CD4-positive, alpha-beta T cell treated with Interleukin-17A for 4 hours (primary cell): ENCODE data around the gene MTX2.
"Not testable (repeated sequence)": the region's sequence is repeated elsewhere in the genome, so short reads cannot be mapped to it uniquely, and the experiment has no call there.

ENCODE experiments used
- DNase-seq: peaks from one replicate; pipeline ENCODE4 v3.0.0-alpha.2; 2020; ENCODE audit warnings: mixed read lengths

Gene MTX2

DNA sequence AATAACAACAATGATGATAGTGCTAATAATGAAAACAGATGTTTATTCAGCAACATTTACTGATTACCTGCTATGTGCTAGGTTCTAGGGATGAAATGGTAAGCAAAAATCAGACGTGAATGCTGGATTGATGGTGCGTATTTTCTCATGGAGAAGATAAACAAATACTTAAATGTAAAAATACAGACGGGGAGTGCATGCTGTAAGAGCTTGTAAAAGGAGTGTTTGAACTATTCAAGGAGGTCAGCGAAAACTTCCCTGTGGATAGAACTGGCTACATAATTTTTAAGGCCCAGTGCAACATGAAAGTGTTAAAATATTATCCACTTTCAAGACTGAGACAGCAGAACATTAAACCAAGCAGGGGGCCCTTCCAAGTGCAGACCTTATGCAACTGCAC lies 22.1 kb downstream of the MTX2 start:
- DNase-seq, result no peak

DNA sequence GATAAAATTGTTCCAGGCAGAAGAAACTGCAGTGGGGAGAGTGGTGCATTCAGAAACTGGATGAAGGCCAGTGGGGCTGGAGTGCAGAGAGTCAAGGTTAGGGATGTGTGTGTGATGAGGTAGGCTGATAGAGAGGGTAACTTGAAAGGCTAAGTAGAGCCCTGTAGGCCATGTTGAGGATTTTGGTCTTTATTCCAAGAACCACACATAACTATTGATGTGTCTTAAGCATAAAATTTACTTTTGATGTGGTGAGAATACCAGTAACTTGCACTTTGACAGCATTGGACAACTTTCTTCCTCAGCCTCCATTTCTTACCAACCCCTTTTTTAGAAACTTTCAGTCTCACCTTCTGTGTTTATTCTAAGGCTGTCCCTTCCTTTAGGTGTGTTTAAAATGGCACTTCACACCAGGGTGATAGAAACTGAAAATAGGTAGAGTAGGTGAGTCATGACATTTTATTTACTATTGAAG lies 22.6 kb downstream of the MTX2 start:
- no peak for DNase-seq

DNA sequence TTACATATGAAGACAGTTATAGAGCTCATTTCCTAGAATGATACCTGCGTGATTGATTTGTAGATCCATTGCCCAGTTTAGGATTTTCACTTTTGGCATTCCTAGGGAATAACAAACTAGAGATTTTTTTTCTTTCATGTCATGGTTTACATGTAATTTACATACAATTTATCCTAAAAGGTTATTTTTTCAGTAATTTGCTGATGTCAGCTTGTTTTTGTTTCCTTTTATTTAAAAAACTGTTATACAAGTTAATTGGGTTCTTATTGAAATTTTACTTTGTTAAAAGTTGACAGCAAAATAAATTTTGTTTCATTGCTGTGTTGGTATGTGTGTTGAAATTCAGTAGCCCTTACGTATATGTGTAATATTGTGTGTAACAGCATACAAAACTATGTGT lies 23.4 kb downstream of the MTX2 start:
- DNase-seq, result no peak

DNA sequence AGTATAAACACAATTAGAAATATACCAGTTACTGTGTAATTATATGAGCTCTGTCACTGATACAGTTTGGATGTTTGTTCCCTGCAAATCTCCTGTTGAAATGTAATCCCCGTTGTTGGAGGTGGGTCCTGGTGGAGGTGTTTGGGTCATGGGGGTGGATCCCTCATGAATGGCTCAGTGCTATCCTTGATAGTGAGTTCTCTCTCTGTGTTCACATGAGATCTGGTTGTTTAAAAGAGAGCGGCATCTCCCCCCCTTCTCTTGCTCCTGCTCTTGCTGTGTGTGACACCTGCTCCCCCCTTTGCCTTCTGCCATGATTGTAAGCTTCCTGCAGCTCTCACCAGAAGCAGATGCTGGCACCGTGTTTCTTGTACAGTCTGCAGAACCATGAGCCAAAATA lies 24.1 kb downstream of the MTX2 start:
- no peak for DNase-seq

DNA sequence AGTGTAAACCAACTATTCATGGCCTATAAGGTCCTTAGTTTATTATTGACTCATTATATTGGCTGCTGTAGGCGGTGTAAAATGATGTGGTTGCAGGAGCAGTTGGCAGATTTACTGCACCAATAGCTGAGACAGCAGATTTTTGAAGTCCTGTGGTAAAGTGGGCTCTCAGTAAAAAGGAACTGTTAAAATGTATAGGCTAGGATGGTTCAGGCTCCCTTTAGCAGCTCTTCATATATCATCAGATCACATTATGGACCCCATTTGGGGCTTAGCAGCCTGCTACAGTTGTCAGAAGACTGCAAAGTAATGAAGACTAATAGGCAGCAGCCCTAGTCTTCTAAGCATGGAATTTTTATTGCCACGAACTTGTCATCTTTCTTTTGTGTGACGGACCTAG lies 27.8 kb downstream of the MTX2 start:
- DNase-seq, result no peak

- DNase-seq, result no peak
Observed at GRCh38 chr2:176297737-176298136, 28.5 kb downstream of the MTX2 start.

- not testable (repeated sequence) for DNase-seq
Observed at GRCh38 chr2:176306020-176306419, 36.8 kb downstream of the MTX2 start.

- no peak for DNase-seq
Observed at GRCh38 chr2:176317199-176317598, 48.0 kb downstream of the MTX2 start.

DNA sequence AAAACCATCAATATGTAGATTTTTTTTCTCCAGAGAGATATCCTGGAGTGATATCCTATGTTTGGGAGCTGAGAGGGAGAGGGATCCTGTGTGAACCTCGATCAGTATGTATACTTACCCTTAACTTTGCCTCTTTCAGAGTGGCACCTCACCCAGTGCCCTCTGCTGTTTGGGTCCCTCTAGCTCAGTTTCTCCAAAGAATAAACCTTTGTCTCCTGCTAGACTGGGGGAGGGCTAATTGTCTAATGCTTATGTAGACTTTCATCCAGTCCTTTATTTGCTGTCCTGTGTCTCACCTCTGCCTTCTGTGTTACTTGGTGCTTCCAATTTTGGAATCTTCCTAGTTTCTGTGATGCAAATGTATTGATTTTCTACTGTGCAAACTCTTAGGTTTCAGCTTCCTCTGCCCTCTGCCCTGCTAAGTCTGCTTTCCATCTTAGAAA lies 48.4 kb downstream of the MTX2 start:
- DNase-seq, result no peak

GRCh38 chr2:176321916-176322315 lies 52.7 kb downstream of the MTX2 start:
- DNase-seq, result no peak

DNA sequence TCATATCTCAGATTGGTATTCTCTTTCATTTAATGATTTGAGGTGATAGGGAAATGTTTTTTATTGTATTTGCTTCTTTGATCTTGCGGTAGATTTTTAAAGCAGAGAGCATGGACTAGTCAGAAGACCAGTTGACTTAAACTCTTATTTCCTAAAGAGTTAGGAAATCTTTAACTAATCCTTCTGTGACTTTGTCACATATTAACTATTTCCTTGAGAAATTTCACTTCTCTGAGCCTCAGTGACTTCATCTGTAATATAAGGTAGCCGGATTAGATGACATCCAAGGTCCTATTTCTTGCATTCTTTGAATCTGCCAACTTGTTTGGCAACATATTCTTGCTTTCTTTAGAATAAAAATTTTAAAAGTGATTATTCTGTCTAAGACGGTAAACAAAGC lies 55.6 kb downstream of the MTX2 start:
- no peak for DNase-seq

- no peak for DNase-seq
Observed at GRCh38 chr2:176325732-176326131, 56.5 kb downstream of the MTX2 start.

GRCh38 chr2:176328149-176328548 lies 58.9 kb downstream of the MTX2 start:
- no peak for DNase-seq

GRCh38 chr2:176330612-176331011 lies 61.4 kb downstream of the MTX2 start:
- no peak for DNase-seq

DNA sequence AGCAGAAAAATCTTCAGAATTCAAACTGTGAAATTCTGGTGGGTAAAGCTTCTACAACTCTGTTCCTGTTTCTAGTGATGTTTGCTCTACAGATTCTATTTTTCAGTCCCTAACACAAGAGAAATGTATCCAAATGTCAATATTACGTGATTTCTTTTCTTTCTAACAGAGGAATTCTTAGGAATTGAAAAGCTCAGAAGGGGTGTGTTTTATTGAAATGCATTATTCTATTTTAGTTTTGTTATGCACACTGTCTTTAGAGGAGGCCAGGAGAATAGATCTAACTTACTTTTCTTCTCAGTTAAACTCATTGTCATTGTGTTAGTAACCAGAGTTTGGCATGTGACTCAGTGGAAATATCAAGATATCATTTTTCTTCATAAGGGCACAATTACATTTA lies 62.4 kb downstream of the MTX2 start:
- DNase-seq, result no peak

DNA sequence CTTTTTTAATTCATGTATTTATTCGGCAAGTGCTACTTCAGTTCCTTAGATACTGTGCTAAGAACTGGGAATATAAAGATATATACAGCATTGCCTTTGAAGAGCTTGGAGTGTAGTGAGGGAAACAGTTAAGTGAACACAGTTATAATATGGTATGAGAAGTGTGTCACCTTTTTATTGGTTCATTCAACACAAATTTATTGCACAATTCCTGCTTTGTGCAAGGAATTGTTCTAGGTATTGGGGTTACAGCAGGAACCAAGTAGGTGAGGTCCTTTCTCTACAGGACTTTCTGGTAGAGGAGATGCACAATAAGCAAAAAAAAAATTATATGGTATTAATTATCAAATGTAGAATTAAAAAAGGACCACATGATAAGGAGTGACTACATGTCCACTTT lies 65.5 kb downstream of the MTX2 start:
- no peak for DNase-seq

DNA sequence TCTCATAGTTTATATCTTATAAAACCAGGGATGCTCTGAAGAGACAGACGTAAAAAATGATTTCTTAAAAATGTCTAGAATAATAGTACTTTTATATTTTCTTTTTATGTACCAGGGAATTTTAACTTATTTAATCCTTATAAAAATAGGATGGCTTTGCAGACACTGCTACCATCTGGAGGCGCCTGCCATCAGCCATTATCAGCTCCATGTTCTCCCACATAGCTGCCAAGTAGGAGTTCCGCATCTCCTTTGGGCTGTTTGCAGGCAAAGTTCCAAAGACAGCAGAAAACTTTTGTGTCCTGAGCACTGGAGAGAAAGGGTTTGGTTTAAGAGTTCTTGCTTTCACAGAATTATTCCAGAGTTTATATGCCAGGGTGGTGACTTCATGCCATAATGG lies 69.2 kb downstream of the MTX2 start:
- DNase-seq, result no peak

DNA sequence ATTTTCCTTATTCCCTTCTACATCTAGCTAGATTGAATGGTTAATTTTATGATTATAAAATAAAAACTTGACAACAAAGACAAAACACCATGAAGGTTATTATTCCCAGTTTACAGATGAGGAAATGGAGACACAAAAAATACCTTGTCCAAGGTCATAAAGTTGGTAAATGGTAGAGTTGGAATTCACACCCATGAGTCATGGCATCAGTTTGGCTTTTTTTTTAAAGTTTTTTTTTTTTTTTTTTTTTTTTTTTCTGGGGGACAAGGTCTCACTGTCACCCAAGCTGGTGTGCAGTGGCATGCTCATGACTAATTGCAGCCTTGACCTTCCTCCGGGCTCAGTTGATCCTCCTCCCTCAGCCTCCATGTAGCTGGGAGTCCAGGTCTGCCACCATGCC lies 70.0 kb downstream of the MTX2 start:
- no peak for DNase-seq

- no peak for DNase-seq
Observed at GRCh38 chr2:176356251-176356650, 87.0 kb downstream of the MTX2 start.

DNA sequence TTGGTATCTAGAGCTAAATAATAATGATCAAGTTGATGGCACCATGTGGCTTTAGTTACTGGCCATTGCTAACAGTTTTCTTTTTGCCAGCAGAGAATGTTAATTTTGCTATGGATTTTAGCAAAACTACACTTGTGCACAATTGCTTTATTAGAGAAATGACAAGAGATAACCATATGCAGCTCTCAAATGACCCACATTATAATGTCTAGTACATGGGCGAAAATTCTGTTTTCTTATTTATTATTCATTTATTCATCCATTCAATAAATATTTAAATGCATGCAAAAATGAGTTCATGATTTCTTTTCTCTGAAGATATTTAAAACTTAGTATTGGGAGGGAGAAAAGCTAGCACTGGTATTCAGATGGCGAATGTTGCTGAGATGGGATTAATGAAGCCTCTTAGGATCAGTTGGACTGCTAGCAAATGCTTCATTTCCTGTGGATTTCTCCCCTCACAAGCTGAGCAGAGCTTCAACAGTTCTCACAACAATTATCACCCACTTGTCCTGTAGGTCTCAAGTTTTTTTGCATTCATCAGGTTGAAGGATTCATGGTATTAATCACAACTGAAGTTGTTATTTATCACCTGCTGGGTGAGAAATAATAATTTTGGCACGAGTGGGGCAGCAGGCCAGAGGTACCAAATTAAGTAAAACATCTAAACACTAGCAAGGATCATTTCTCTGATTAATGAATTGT lies 95.2 kb downstream of the MTX2 start:
- DNase-seq, result no peak

DNA sequence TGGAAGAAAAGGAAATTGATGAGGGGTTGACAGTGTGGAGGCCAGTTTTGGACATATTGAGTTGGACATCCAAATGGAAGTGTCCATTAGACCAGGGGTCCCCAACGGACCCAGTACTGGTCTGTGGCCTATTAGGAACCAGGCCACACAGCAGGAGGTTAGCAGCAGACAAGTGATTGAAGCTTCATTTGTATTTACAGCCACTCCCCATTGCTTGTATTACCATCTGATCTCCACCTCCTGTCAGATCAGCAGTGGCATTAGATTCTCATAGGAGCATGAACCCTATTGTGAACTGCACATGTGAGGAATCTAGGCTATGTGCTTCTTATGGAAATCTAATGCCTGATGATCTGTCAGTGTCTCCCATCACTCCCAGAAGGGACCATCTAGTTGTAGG lies 99.1 kb downstream of the MTX2 start:
- DNase-seq, result no peak

DNA sequence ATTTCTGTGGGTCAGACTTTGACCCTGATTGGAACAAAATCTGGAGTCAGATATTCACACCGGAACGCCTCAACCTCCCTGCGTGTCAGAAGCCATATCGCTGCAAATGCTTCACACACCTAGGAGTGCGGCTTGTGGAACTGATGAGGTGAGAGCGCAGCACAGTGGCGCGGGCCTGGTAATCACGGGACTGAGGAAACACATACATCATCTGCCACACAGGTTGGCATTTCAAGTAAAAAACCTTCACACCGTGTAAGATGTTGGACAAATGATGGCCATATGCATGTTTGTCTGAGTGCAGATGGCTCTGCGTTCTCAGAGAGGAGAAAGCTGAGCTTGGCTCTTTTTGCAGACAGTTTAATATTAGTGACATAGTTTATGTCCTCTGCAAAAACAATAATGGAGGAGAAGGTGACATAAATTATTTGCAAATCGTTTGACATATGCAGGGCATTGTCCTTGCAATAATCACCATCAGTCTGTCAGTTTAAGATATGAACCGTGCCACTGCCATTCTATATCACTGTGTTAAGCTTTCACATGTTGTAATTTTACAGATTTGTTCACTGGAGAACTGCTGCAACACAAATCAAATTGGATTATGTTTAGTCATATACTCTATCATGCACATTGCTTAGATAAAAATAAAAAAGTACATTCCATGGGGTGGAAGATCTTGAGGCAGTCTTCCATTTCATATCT lies 101.4 kb downstream of the MTX2 start:
- no peak for DNase-seq

- not testable (repeated sequence) for DNase-seq
Observed at GRCh38 chr2:176373155-176373554, 103.9 kb downstream of the MTX2 start.

DNA sequence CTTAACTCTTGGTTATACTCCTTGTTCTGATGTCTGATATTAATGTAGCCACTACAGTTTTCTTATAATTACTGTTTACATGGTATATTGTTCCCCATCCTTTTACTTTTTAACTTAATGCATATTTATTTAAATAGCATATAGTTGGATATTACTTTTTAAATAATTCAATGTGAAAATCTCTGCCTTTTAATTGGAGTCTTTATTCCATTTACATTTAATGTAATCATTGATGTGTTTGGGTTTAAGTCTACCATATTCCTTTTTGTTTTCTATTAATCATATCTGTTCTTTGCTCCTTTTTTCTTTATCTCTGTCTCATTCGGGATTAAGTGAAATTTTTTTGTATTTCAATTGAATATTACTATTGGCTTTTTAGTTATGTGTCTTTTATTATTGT lies 109.1 kb downstream of the MTX2 start:
- no peak for DNase-seq

DNA sequence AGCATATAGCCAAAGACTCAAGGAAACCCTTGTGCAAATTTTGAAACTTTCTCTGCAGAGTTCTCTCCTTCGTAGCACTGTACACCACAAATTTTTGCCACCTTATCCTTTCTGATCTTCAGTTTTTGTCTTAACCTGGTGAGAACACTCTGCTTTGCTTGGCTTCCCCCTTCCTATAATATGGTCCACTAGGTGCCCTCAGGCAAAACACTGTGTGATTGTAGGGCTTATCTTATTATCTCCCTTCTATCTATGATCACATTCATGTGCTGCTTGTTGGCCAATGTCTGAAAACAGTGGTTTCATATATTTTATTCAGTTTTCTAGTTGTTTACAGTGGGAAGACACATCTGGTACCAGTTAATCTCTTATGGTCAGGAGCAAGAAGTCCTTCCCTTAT lies 111.1 kb downstream of the MTX2 start:
- no peak for DNase-seq
